ENCODE data around the gene RNASE11. TPM values are rescaled to one million over a fixed set of nuclear protein-coding genes. Genes with fewer than 3 reads are reported as not detected.
A peak's percentile ranks its signal among the peaks of the same experiment; 100 is the strongest.

The RNASE11 gene
- total and polyA plus RNA-seq, 9 of the 15 experiments (the other 6 are each of a cell fraction or from before 2014, with no cell fraction given), result 0.16 to 0.29 (median 0.22) TPM; not detected in 6

GRCh38 chr14:20609215-20610001 lies 21.6 kb upstream of the RNASE11 start (continued):
- TF ChIP-seq MED1 (CRISPR knock-in tag; IDR thresholded peaks at IDR 0.05; ENCODE audit: borderline replicate concordance) (no peak), PRDM10 (IDR thresholded peaks at IDR 0.05; ENCODE audit: partially characterized antibody) (no peak), SNRNP70 (optimal IDR thresholded peaks at IDR 0.05; ENCODE audit: low read depth, low read length) (no peak), MTA1 (IDR thresholded peaks at IDR 0.05; ENCODE audit: borderline replicate concordance) (no peak; the same call in 1 of the 2 replicates), TFAP4 (CRISPR knock-in tag; IDR thresholded peaks at IDR 0.05; ENCODE audit: borderline replicate concordance) (no peak), KAT8 (IDR thresholded peaks at IDR 0.05; ENCODE audit: low read depth) (no peak), ZMIZ1 (IDR thresholded peaks at IDR 0.05; ENCODE audit: low read depth in 2 of 2, low read length in 2 of 2) (no peak), NR3C1 (CRISPR knock-in tag; IDR thresholded peaks at IDR 0.05) (no peak), THRAP3 (IDR thresholded peaks at IDR 0.05; ENCODE audit: borderline replicate concordance) (no peak), SMARCC2 (IDR thresholded peaks at IDR 0.05; ENCODE audit: low read depth) (no peak), ARID2 (IDR thresholded peaks at IDR 0.05) (peak; percentile 67; the same call in 1 of the 2 replicates), FOXP1 (CRISPR knock-in tag; IDR thresholded peaks at IDR 0.05) (no peak), ZNF277 (CRISPR knock-in tag; IDR thresholded peaks at IDR 0.05; ENCODE audit: borderline replicate concordance) (no peak), DDX20 (tag; IDR thresholded peaks at IDR 0.05; ENCODE audit: low read depth) (no peak), PTBP1 (IDR thresholded peaks at IDR 0.05; ENCODE audit: low read depth, low read length) (no peak), MCM7 (IDR thresholded peaks at IDR 0.05) (no peak), ZNF589 (CRISPR knock-in tag; IDR thresholded peaks at IDR 0.05; ENCODE audit: low read depth) (no peak), POLR2G (IDR thresholded peaks at IDR 0.05; ENCODE audit: low read depth, low read length) (0 out of 2 replicates have a peak, but pooled peaks have one; percentile 30), YBX1 (IDR thresholded peaks at IDR 0.05) (no peak)

Data from K562 (cell line).